ENCODE measurements around the gene MICALL1.
A peak's percentile ranks its signal among the peaks of the same experiment; 100 is the strongest.
"Not testable (repeated sequence)": the region's sequence is repeated elsewhere in the genome, so short reads cannot be mapped to it uniquely, and the experiment has no call there.

MICALL1 gene

GRCh38 chr22:37943825-37944198, 37.7 kb downstream of the MICALL1 start:
- H3K4ac ChIP-seq (ENCODE audit: low read depth, low read length) = no peak overlapping the region
- no peak overlapping the region for H3K27ac ChIP-seq (ENCODE audit: low read depth, low read length)
- H3K18ac ChIP-seq (ENCODE audit: low read length) = no peak overlapping the region
- H2BK120ac ChIP-seq (ENCODE audit: insufficient read depth, low read length, poor library complexity) = no peak overlapping the region
- no peak overlapping the region for H2AK5ac ChIP-seq (ENCODE audit: low read length)
- H3K4me1 ChIP-seq (ENCODE audit: control insufficient read depth in 1 of 2, insufficient read depth in 2 of 2, low read length in 2 of 2) = peaks cover 0 to 2% of the 10 kb centered on the region in 2 experiments
- no peaks in the 10 kb centered on the region for H3K79me2 ChIP-seq (ENCODE audit: control insufficient read depth, insufficient read depth, low read length, poor library complexity)
- H3K9ac ChIP-seq (ENCODE audit: low read length) = no peak overlapping the region
- no peak overlapping the region for H3K4me3 ChIP-seq (ENCODE audit: low read depth, low read length)
- H3K79me1 ChIP-seq (ENCODE audit: low read length) = no peaks in the 10 kb centered on the region
- H3K36me3 ChIP-seq (ENCODE audit: control insufficient read depth in 1 of 2, insufficient read depth in 2 of 2, low read length in 2 of 2) = peaks cover 46 to 49% of the 10 kb centered on the region in 2 experiments
- no peak overlapping the region for H3K14ac ChIP-seq (ENCODE audit: low read length)
- no peaks in the 10 kb centered on the region for H3K27me3 ChIP-seq (ENCODE audit: insufficient read depth, low read length)
- WGBS (ENCODE audit: extremely low coverage, insufficient coverage, insufficient read length) = no CpG with 5 or more reads among the region's 7 CpGs
- DNase-seq = no peak
- H2BK12ac ChIP-seq (ENCODE audit: low read length) = no peak overlapping the region
- no peak overlapping the region for H3K4me2 ChIP-seq (ENCODE audit: low read length)
- no peak overlapping the region for H4K91ac ChIP-seq (ENCODE audit: low read depth, low read length)
- no peak overlapping the region for H2BK5ac ChIP-seq (ENCODE audit: low read depth, low read length, poor library complexity)
- no peak overlapping the region for H3K23ac ChIP-seq (ENCODE audit: low read length)
- H4K8ac ChIP-seq (ENCODE audit: low read depth, low read length) = no peak overlapping the region
- H2AFZ ChIP-seq (ENCODE audit: insufficient read depth, low read length, poor library complexity) = no peak overlapping the region
- H3K9me3 ChIP-seq (ENCODE audit: insufficient read depth, low read depth, low read length) = no peaks in the 10 kb centered on the region
- H4K12ac ChIP-seq (ENCODE audit: low read depth, low read length) = no peak overlapping the region

GRCh38 chr22:37944423-37944822, 38.3 kb downstream of the MICALL1 start:
- not testable (repeated sequence) for H3K4me2 ChIP-seq (ENCODE audit: low read length); H4K12ac ChIP-seq (ENCODE audit: low read depth, low read length); DNase-seq

GRCh38 chr22:37947142-37947795, 41.2 kb downstream of the MICALL1 start:
- not testable (repeated sequence) for H3K23ac ChIP-seq (ENCODE audit: low read length); H2BK120ac ChIP-seq (ENCODE audit: insufficient read depth, low read length, poor library complexity); H3K9me3 ChIP-seq (ENCODE audit: insufficient read depth, low read depth, low read length); H2AK5ac ChIP-seq (ENCODE audit: low read length); H3K4ac ChIP-seq (ENCODE audit: low read depth, low read length); H4K8ac ChIP-seq (ENCODE audit: low read depth, low read length); H2BK5ac ChIP-seq (ENCODE audit: low read depth, low read length, poor library complexity); H3K79me2 ChIP-seq (ENCODE audit: control insufficient read depth, insufficient read depth, low read length, poor library complexity); H3K4me2 ChIP-seq (ENCODE audit: low read length); DNase-seq; H3K4me1 ChIP-seq (ENCODE audit: control insufficient read depth in 1 of 2, insufficient read depth in 2 of 2, low read length in 2 of 2); H4K91ac ChIP-seq (ENCODE audit: low read depth, low read length); H3K79me1 ChIP-seq (ENCODE audit: low read length); H2AFZ ChIP-seq (ENCODE audit: insufficient read depth, low read length, poor library complexity); H3K4me3 ChIP-seq (ENCODE audit: low read depth, low read length); H4K12ac ChIP-seq (ENCODE audit: low read depth, low read length); H3K27ac ChIP-seq (ENCODE audit: low read depth, low read length); H3K14ac ChIP-seq (ENCODE audit: low read length); H3K9ac ChIP-seq (ENCODE audit: low read length); H3K18ac ChIP-seq (ENCODE audit: low read length); H3K27me3 ChIP-seq (ENCODE audit: insufficient read depth, low read length); H2BK12ac ChIP-seq (ENCODE audit: low read length)
- WGBS (ENCODE audit: extremely low coverage, insufficient coverage, insufficient read length) = no CpG with 5 or more reads among the region's 14 CpGs
- peaks cover 13 to 17% of the 10 kb centered on the region in 2 experiments for H3K36me3 ChIP-seq (ENCODE audit: control insufficient read depth in 1 of 2, insufficient read depth in 2 of 2, low read length in 2 of 2)

More at GRCh38 chr22:37944423-37944822, 38.3 kb downstream of the MICALL1 start:
- not testable (repeated sequence) for H3K9ac ChIP-seq (ENCODE audit: low read length); H3K4me3 ChIP-seq (ENCODE audit: low read depth, low read length); H2AFZ ChIP-seq (ENCODE audit: insufficient read depth, low read length, poor library complexity); H2BK5ac ChIP-seq (ENCODE audit: low read depth, low read length, poor library complexity); H2AK5ac ChIP-seq (ENCODE audit: low read length); H3K4ac ChIP-seq (ENCODE audit: low read depth, low read length); H3K79me2 ChIP-seq (ENCODE audit: control insufficient read depth, insufficient read depth, low read length, poor library complexity); H2BK12ac ChIP-seq (ENCODE audit: low read length); H3K27me3 ChIP-seq (ENCODE audit: insufficient read depth, low read length); H3K79me1 ChIP-seq (ENCODE audit: low read length); H3K4me1 ChIP-seq (ENCODE audit: control insufficient read depth in 1 of 2, insufficient read depth in 2 of 2, low read length in 2 of 2); H2BK120ac ChIP-seq (ENCODE audit: insufficient read depth, low read length, poor library complexity); H3K9me3 ChIP-seq (ENCODE audit: insufficient read depth, low read depth, low read length); H4K91ac ChIP-seq (ENCODE audit: low read depth, low read length); H4K8ac ChIP-seq (ENCODE audit: low read depth, low read length); H3K23ac ChIP-seq (ENCODE audit: low read length); H3K18ac ChIP-seq (ENCODE audit: low read length); H3K14ac ChIP-seq (ENCODE audit: low read length); H3K27ac ChIP-seq (ENCODE audit: low read depth, low read length)
- peaks cover 41 to 43% of the 10 kb centered on the region in 2 experiments for H3K36me3 ChIP-seq (ENCODE audit: control insufficient read depth in 1 of 2, insufficient read depth in 2 of 2, low read length in 2 of 2)
- WGBS (ENCODE audit: extremely low coverage, insufficient coverage, insufficient read length) = no CpG with 5 or more reads among the region's 11 CpGs

- no peak overlapping the region for H3K4me3 ChIP-seq (ENCODE audit: low read depth, low read length)
- no peak overlapping the region for H3K14ac ChIP-seq (ENCODE audit: low read length)
- no peak overlapping the region for H3K27ac ChIP-seq (ENCODE audit: low read depth, low read length)
- no peak overlapping the region for H4K12ac ChIP-seq (ENCODE audit: low read depth, low read length)
- H3K36me3 ChIP-seq (ENCODE audit: control insufficient read depth in 1 of 2, insufficient read depth in 2 of 2, low read length in 2 of 2) = no peaks in the 10 kb centered on the region
- no peak overlapping the region for H2BK5ac ChIP-seq (ENCODE audit: low read depth, low read length, poor library complexity)
- H3K18ac ChIP-seq (ENCODE audit: low read length) = no peak overlapping the region
- H3K9ac ChIP-seq (ENCODE audit: low read length) = no peak overlapping the region
- H3K27me3 ChIP-seq (ENCODE audit: insufficient read depth, low read length) = no peaks in the 10 kb centered on the region
- H2BK120ac ChIP-seq (ENCODE audit: insufficient read depth, low read length, poor library complexity) = no peak overlapping the region
- no peaks in the 10 kb centered on the region for H3K9me3 ChIP-seq (ENCODE audit: insufficient read depth, low read depth, low read length)
- H2BK12ac ChIP-seq (ENCODE audit: low read length) = no peak overlapping the region
- no peak overlapping the region for H4K8ac ChIP-seq (ENCODE audit: low read depth, low read length)
- peak; percentile 78 to 85 for DNase-seq
- H3K4ac ChIP-seq (ENCODE audit: low read depth, low read length) = no peak overlapping the region
- peaks cover 9 to 11% of the 10 kb centered on the region in 2 experiments for H3K4me1 ChIP-seq (ENCODE audit: control insufficient read depth in 1 of 2, insufficient read depth in 2 of 2, low read length in 2 of 2)
- H3K79me1 ChIP-seq (ENCODE audit: low read length) = peaks cover 5% of the 10 kb centered on the region
- no peak overlapping the region for H4K91ac ChIP-seq (ENCODE audit: low read depth, low read length)
- WGBS (ENCODE audit: extremely low coverage, insufficient coverage, insufficient read length) = 100% methylated on average over 2 of the region's 8 CpGs
- H2AFZ ChIP-seq (ENCODE audit: insufficient read depth, low read length, poor library complexity) = no peak overlapping the region
- H3K23ac ChIP-seq (ENCODE audit: low read length) = no peak overlapping the region
- peaks cover 8% of the 10 kb centered on the region for H3K79me2 ChIP-seq (ENCODE audit: control insufficient read depth, insufficient read depth, low read length, poor library complexity)
- no peak overlapping the region for H3K4me2 ChIP-seq (ENCODE audit: low read length)
- H2AK5ac ChIP-seq (ENCODE audit: low read length) = no peak overlapping the region
Measured at GRCh38 chr22:37951305-37951704, 45.2 kb downstream of the MICALL1 start.

All from trophoblast cell (in vitro differentiated cells and primary cell).